ENCODE data around the gene C1QTNF4. TPM values are rescaled to one million over a fixed set of nuclear protein-coding genes. Genes with fewer than 3 reads are reported as not detected.

Gene C1QTNF4
- total and polyA plus RNA-seq, 7 experiments from 2014 or later = 0.36 to 2.3 (median 1.0) TPM; not detected in 2

DNA sequence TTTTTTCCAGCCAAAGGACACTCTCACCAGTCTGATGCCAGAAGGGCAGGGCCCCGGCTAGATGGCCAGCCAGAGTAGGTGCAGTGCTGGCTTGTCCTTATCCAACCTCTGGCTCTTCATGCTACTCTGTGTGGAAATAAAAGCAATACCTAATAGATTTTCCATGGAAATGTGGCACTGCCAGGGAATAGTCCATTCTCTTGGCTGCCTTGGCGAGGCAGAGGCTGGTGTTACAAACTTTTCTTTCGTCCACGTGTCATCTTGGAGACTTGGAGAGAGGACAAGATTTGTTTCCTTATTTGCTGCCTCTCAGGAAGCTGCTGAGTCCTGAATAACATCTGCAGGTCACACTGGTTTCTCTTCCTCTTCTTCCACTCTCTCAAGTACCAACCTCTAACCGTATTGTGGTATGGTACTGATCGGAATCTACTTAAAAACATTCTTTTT, 17.2 kb upstream of the C1QTNF4 start:
- no peaks in the 10 kb centered on the region for H3K36me3 ChIP-seq (ENCODE audit: control insufficient read depth in 2 of 3, insufficient read depth in 3 of 3, low read length in 3 of 3)
- H3K4me3 ChIP-seq (ENCODE audit: low read length) = no peak overlapping the region
- H3K27ac ChIP-seq (ENCODE audit: low read depth, low read length) = no peak overlapping the region
- no peak overlapping the region for H3K4me3 Mint-ChIP-seq
- ChIA-PET POLR2A (no interaction called here), CTCF (no interaction called here)
- peak overlapping the region in 4 of 9 donors; percentile 17 to 53 (median 42) for H3K27ac Mint-ChIP-seq
- no peaks in the 10 kb centered on the region for H3K27me3 ChIP-seq (ENCODE audit: control insufficient read depth in 2 of 2, insufficient read depth in 2 of 2, low read length in 2 of 2)
- intact Hi-C loops (cut with micrococcal nuclease) = loop anchor here in 1 of 2 donors (10.0 kb wide), 1 partner anchor 107 kb away; no protein-coding TSS in a partner anchor
- peak; percentile 56 for ATAC-seq
- no peaks in the 10 kb centered on the region for H3K4me1 ChIP-seq (ENCODE audit: control insufficient read depth in 2 of 2, insufficient read depth in 2 of 2, low read length in 2 of 2)
- H3K27me3 Mint-ChIP-seq = no peaks in the 10 kb centered on the region
- peaks cover 4 to 8% (median 6%) of the 10 kb centered on the region in 5 donors for H3K36me3 Mint-ChIP-seq
- H3K9me3 ChIP-seq (ENCODE audit: control insufficient read depth in 2 of 3, low read length in 3 of 3) = no peaks in the 10 kb centered on the region
- no peak for DNase-seq
- no peaks in the 10 kb centered on the region for H3K9me3 Mint-ChIP-seq
- H3K4me1 Mint-ChIP-seq = peaks cover 0 to 8% (median 0%) of the 10 kb centered on the region in 7 donors

DNA sequence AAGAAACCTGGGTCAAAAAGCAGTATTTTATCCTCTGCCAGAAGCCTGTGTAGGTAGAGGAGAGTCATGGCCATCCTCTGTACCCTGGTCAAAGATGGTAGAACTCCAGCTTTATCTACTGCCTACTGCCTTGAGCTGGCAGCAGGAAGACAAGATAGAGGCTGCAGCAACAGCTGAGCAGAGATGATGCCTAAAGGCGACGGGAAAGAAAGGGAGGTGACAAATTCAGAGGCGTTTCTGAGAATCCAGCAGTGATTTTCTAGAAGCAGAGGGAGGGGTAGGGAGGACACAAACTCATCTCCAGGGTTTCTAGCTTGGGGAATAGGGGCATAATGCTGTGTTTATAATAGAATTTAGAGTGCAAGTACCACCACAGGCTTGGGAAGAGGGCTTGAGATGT, 15.5 kb upstream of the C1QTNF4 start:
- no peak for DNase-seq
- Mint-ChIP-seq H3K4me1 (peaks cover 0 to 8% (median 0%) of the 10 kb centered on the region in 7 donors), H3K27ac (peak overlapping the region in 4 of 9 donors; percentile 1 to 38 (median 4)), H3K36me3 (peaks cover 4 to 18% (median 7%) of the 10 kb centered on the region in 5 donors), H3K4me3 (no peak overlapping the region), H3K9me3 (no peaks in the 10 kb centered on the region), H3K27me3 (no peaks in the 10 kb centered on the region)
- no peaks in the 10 kb centered on the region for H3K36me3 ChIP-seq (ENCODE audit: control insufficient read depth in 2 of 3, insufficient read depth in 3 of 3, low read length in 3 of 3)
- ChIA-PET POLR2A (interaction anchor here (0.5 to 1.0 kb wide), 2 partner anchors 56 to 118 kb away, joined by 3 to 6 read pairs; no protein-coding TSS in a partner anchor), CTCF (no interaction called here)
- H3K27me3 ChIP-seq (ENCODE audit: control insufficient read depth in 2 of 2, insufficient read depth in 2 of 2, low read length in 2 of 2) = no peaks in the 10 kb centered on the region
- no peaks in the 10 kb centered on the region for H3K4me1 ChIP-seq (ENCODE audit: control insufficient read depth in 2 of 2, insufficient read depth in 2 of 2, low read length in 2 of 2)
- no peak overlapping the region for H3K27ac ChIP-seq (ENCODE audit: low read depth, low read length)
- intact Hi-C loops (cut with micrococcal nuclease) = loop anchor here in 1 of 2 donors (10.0 kb wide), 1 partner anchor 105 kb away; no protein-coding TSS in a partner anchor
- H3K4me3 ChIP-seq (ENCODE audit: low read length) = no peak overlapping the region
- ATAC-seq = no peak
- H3K9me3 ChIP-seq (ENCODE audit: control insufficient read depth in 2 of 3, low read length in 3 of 3) = no peaks in the 10 kb centered on the region

DNA sequence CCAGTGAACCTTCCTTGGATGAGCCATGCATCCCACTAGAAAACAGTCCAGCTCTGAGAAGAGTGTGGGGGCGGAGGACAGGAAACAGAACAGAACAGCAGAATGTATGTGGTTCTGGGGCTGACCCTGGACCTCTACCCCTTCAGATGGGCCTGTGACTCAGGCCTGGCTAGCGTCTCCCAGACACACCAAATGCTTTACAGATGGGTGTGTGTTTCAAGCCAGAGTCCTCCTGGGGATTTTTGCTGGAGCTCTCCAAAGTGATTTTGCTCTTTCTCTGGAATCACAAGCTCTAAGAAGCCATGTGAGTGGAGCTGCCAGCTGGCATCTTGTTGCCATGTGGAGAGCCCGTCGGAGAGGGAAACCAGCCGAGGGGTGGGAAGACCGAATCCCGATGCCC, 13.2 kb upstream of the C1QTNF4 start:
- Mint-ChIP-seq H3K4me3 (no peak overlapping the region), H3K4me1 (peaks cover 0 to 8% (median 0%) of the 10 kb centered on the region in 7 donors), H3K27ac (no peak overlapping the region), H3K27me3 (no peaks in the 10 kb centered on the region), H3K9me3 (no peaks in the 10 kb centered on the region), H3K36me3 (peaks cover 4 to 18% (median 4%) of the 10 kb centered on the region in 5 donors)
- ChIA-PET POLR2A (interaction anchor here (1.1 kb wide), 1 partner anchor 12 kb away, joined by 3 read pairs; no protein-coding TSS in a partner anchor), CTCF (no interaction called here)
- intact Hi-C loops (cut with micrococcal nuclease) = no loop called here
- Histone ChIP-seq H3K27ac (ENCODE audit: low read depth, low read length) (no peak overlapping the region), H3K4me1 (ENCODE audit: control insufficient read depth in 2 of 2, insufficient read depth in 2 of 2, low read length in 2 of 2) (no peaks in the 10 kb centered on the region), H3K4me3 (ENCODE audit: low read length) (no peak overlapping the region), H3K9me3 (ENCODE audit: control insufficient read depth in 2 of 3, low read length in 3 of 3) (no peaks in the 10 kb centered on the region), H3K27me3 (ENCODE audit: control insufficient read depth in 2 of 2, insufficient read depth in 2 of 2, low read length in 2 of 2) (no peaks in the 10 kb centered on the region), H3K36me3 (ENCODE audit: control insufficient read depth in 2 of 3, insufficient read depth in 3 of 3, low read length in 3 of 3) (no peaks in the 10 kb centered on the region)
- ATAC-seq (no peak), DNase-seq (no peak)

DNA sequence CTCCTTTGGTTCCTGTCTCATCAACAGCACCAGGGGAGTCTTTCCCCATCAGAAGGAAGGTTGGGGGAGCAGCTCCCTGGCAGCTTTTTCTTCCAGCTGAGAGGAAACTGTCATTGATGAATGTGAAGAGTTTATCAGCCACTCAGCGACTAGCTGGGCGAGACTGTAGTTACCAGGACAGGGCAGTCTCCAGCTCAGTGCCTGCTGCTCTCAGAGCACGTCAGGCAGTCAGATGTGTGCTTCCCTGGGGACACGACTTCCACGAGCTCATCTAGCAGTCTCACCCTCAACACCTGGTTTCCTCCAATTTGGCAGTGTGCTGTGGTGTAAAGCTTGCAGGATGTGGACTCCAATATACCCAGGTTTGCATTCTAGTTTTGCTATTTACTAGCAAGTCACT, 12.5 kb upstream of the C1QTNF4 start:
- intact Hi-C loops (cut with micrococcal nuclease) = no loop called here
- H3K27me3 Mint-ChIP-seq = no peaks in the 10 kb centered on the region
- CTCF ChIA-PET = no interaction called here
- Histone ChIP-seq H3K27ac (ENCODE audit: low read depth, low read length) (no peak overlapping the region), H3K9me3 (ENCODE audit: control insufficient read depth in 2 of 3, low read length in 3 of 3) (no peaks in the 10 kb centered on the region), H3K36me3 (ENCODE audit: control insufficient read depth in 2 of 3, insufficient read depth in 3 of 3, low read length in 3 of 3) (no peaks in the 10 kb centered on the region), H3K27me3 (ENCODE audit: control insufficient read depth in 2 of 2, insufficient read depth in 2 of 2, low read length in 2 of 2) (no peaks in the 10 kb centered on the region), H3K4me3 (ENCODE audit: low read length) (no peak overlapping the region), H3K4me1 (ENCODE audit: control insufficient read depth in 2 of 2, insufficient read depth in 2 of 2, low read length in 2 of 2) (no peaks in the 10 kb centered on the region)
- no peak overlapping the region for H3K27ac Mint-ChIP-seq
- ATAC-seq = no peak
- POLR2A ChIA-PET = interaction anchor here (0.5 kb wide), 1 partner anchor 80 kb away, joined by 3 read pairs; no protein-coding TSS in a partner anchor
- H3K36me3 Mint-ChIP-seq = peaks cover 4 to 18% (median 4%) of the 10 kb centered on the region in 5 donors
- DNase-seq = no peak
- no peak overlapping the region for H3K4me3 Mint-ChIP-seq
- H3K9me3 Mint-ChIP-seq = no peaks in the 10 kb centered on the region
- peaks cover 0 to 8% (median 0%) of the 10 kb centered on the region in 7 donors for H3K4me1 Mint-ChIP-seq

DNA sequence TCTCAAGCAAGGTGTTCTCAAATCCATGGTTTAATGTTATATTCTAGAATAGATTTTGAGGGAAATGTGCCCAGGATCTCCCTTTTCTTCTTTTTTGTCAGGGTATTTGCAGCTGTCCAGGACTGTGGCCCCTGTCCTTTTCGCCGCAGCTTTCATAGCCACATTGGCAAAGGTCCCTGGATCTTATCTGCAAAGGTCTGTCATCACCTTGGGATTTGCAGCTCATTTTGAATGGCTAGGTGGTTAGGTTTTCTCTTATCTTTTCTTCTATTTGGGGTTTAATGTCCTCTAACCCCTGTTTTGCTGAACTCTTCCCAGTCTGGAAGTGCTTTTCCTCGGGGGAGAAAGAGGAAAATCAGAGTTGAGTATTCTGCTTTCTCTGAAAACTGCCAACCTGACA, 11.7 kb upstream of the C1QTNF4 start:
- Histone ChIP-seq H3K27ac (ENCODE audit: low read depth, low read length) (no peak overlapping the region), H3K9me3 (ENCODE audit: control insufficient read depth in 2 of 3, low read length in 3 of 3) (no peaks in the 10 kb centered on the region), H3K4me1 (ENCODE audit: control insufficient read depth in 2 of 2, insufficient read depth in 2 of 2, low read length in 2 of 2) (no peaks in the 10 kb centered on the region), H3K27me3 (ENCODE audit: control insufficient read depth in 2 of 2, insufficient read depth in 2 of 2, low read length in 2 of 2) (no peaks in the 10 kb centered on the region), H3K4me3 (ENCODE audit: low read length) (no peak overlapping the region), H3K36me3 (ENCODE audit: control insufficient read depth in 2 of 3, insufficient read depth in 3 of 3, low read length in 3 of 3) (no peaks in the 10 kb centered on the region)
- Mint-ChIP-seq H3K4me3 (no peak overlapping the region), H3K27ac (no peak overlapping the region), H3K36me3 (peaks cover 4 to 18% (median 4%) of the 10 kb centered on the region in 5 donors), H3K27me3 (no peaks in the 10 kb centered on the region), H3K9me3 (no peaks in the 10 kb centered on the region), H3K4me1 (peaks cover 0 to 8% (median 0%) of the 10 kb centered on the region in 7 donors)
- CTCF ChIA-PET = interaction anchor here (0.7 kb wide), 1 partner anchor 367 kb away, joined by 3 read pairs; no protein-coding TSS in a partner anchor
- DNase-seq = no peak
- intact Hi-C loops (cut with micrococcal nuclease) = no loop called here
- no peak for ATAC-seq
- POLR2A ChIA-PET = interaction anchor here (1.8 kb wide), 1 partner anchor 14 kb away, joined by 4 read pairs; no protein-coding TSS in a partner anchor

DNA sequence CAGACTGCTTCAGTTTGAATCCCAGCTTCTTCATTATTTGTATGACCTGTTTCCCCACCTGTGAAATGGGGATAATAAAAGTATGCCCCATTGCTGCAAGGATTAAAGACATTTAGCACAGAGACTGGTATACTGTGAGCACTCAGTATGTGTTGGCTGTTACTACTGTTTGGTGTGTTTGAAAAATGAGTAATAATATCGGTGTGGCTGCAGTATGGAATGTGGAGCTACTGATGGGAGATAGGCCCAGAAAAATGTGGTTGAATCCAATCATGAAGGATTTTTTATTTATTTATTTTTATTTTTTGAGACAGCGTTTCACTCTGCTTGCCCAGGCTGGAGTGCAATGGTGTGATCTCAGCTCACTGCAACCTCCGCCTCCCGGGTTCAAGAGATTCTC, 9.1 kb upstream of the C1QTNF4 start:
- DNase-seq = no peak
- H3K4me3 Mint-ChIP-seq = no peak overlapping the region
- intact Hi-C loops (cut with micrococcal nuclease) = no loop called here
- no peaks in the 10 kb centered on the region for H3K4me1 Mint-ChIP-seq
- H3K27me3 ChIP-seq (ENCODE audit: control insufficient read depth in 2 of 2, insufficient read depth in 2 of 2, low read length in 2 of 2) = no peaks in the 10 kb centered on the region
- H3K9me3 Mint-ChIP-seq = no peaks in the 10 kb centered on the region
- peaks cover 0 to 17% (median 9%) of the 10 kb centered on the region in 5 donors for H3K36me3 Mint-ChIP-seq
- H3K36me3 ChIP-seq (ENCODE audit: control insufficient read depth in 2 of 3, insufficient read depth in 3 of 3, low read length in 3 of 3) = no peaks in the 10 kb centered on the region
- H3K9me3 ChIP-seq (ENCODE audit: control insufficient read depth in 2 of 3, low read length in 3 of 3) = no peaks in the 10 kb centered on the region
- no peaks in the 10 kb centered on the region for H3K4me1 ChIP-seq (ENCODE audit: control insufficient read depth in 2 of 2, insufficient read depth in 2 of 2, low read length in 2 of 2)
- CTCF ChIA-PET = no interaction called here
- no peak overlapping the region for H3K4me3 ChIP-seq (ENCODE audit: low read length)
- H3K27ac ChIP-seq (ENCODE audit: low read depth, low read length) = no peak overlapping the region
- ATAC-seq = no peak
- POLR2A ChIA-PET = no interaction called here
- peaks cover 0 to 6% (median 0%) of the 10 kb centered on the region in 5 donors for H3K27me3 Mint-ChIP-seq
- H3K27ac Mint-ChIP-seq = no peak overlapping the region

DNA sequence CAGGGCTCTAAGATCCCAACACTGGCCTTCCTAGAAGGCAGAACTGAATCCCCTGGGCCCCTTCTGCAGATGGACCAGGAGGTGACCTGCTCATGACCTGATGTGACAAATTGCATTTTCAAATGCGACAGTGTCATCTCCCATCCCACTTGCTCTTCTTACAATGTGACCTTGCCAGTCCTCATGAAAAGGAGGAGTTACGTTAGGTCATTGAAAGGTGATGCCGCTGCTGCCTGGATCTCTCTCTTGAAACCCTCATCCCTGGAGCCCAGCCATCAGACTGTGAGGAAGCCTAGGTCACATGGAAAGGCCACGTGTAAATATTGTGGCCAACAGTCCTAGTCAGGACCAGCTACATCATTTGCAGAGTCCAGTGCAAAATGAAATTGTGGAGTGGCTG, 5.7 kb upstream of the C1QTNF4 start:
- Mint-ChIP-seq H3K27ac (no peak overlapping the region), H3K4me3 (no peak overlapping the region), H3K4me1 (no peaks in the 10 kb centered on the region), H3K9me3 (no peaks in the 10 kb centered on the region), H3K27me3 (peaks cover 8 to 15% (median 11%) of the 10 kb centered on the region in 5 donors), H3K36me3 (peaks cover 0 to 5% (median 0%) of the 10 kb centered on the region in 5 donors)
- ATAC-seq = no peak
- POLR2A ChIA-PET = no interaction called here
- Histone ChIP-seq H3K4me1 (ENCODE audit: control insufficient read depth in 2 of 2, insufficient read depth in 2 of 2, low read length in 2 of 2) (no peaks in the 10 kb centered on the region), H3K36me3 (ENCODE audit: control insufficient read depth in 2 of 3, insufficient read depth in 3 of 3, low read length in 3 of 3) (no peaks in the 10 kb centered on the region), H3K27ac (ENCODE audit: low read depth, low read length) (no peak overlapping the region), H3K27me3 (ENCODE audit: control insufficient read depth in 2 of 2, insufficient read depth in 2 of 2, low read length in 2 of 2) (no peaks in the 10 kb centered on the region), H3K4me3 (ENCODE audit: low read length) (no peak overlapping the region), H3K9me3 (ENCODE audit: control insufficient read depth in 2 of 3, low read length in 3 of 3) (no peaks in the 10 kb centered on the region)
- no peak for DNase-seq
- intact Hi-C loops (cut with micrococcal nuclease) = loop anchor here in 1 of 2 donors (10.0 kb wide), 1 partner anchor 65 kb away; no protein-coding TSS in a partner anchor
- CTCF ChIA-PET = no interaction called here

Measured in naive thymus-derived CD4-positive, alpha-beta T cell (primary cell).